ENCODE results near the gene FABP7.

GRCh38 chr6:122800906-122801305 lies 21.4 kb downstream of the FABP7 start:
- TF ChIP-seq POLR2A (IDR thresholded peaks at IDR 0.05; ENCODE audit: low read depth, low read length) (no peak), TAF1 (IDR thresholded peaks at IDR 0.05; ENCODE audit: low read depth, low read length) (no peak), SPI1 (IDR thresholded peaks at IDR 0.05; ENCODE audit: low read depth, low read length) (no peak), POLR2AphosphoS5 (IDR thresholded peaks at IDR 0.05; ENCODE audit: low read depth, low read length) (no peak), POU2F2 (IDR thresholded peaks at IDR 0.05; ENCODE audit: low read depth, low read length) (no peak)

Data from GM12891 (cell line).